Measurements from ENCODE around the gene ARHGAP18. TPM values are rescaled to one million over a fixed set of nuclear protein-coding genes. Genes with fewer than 3 reads are reported as not detected.

Gene ARHGAP18
- total RNA-seq, 1 donor: 47.1 TPM

- TF ChIP-seq CTCF (IDR thresholded peaks at IDR 0.05; ENCODE audit: insufficient read depth, low read depth, low read length): no peak
- no peak overlapping the region for H3K4me3 ChIP-seq (ENCODE audit: low read depth, low read length)
- DNase-seq (ENCODE audit: low read depth): no peak
These were observed 30.0 kb upstream of the ARHGAP18 start for GRCh38 chr6:129740013-129740412.

- TF ChIP-seq CTCF (IDR thresholded peaks at IDR 0.05; ENCODE audit: insufficient read depth, low read depth, low read length): no peak
- H3K4me3 ChIP-seq (ENCODE audit: low read depth, low read length): no peak overlapping the region
- DNase-seq (ENCODE audit: low read depth): no peak
These were observed 26.1 kb upstream of the ARHGAP18 start for GRCh38 chr6:129736105-129736504.

GRCh38 chr6:129733290-129733689 is 23.3 kb upstream of the ARHGAP18 start:
- no peak for DNase-seq (ENCODE audit: low read depth)
- no peak overlapping the region for H3K4me3 ChIP-seq (ENCODE audit: low read depth, low read length)
- no peak for TF ChIP-seq CTCF (IDR thresholded peaks at IDR 0.05; ENCODE audit: insufficient read depth, low read depth, low read length)

- TF ChIP-seq CTCF (IDR thresholded peaks at IDR 0.05; ENCODE audit: insufficient read depth, low read depth, low read length): no peak
- no peak for DNase-seq (ENCODE audit: low read depth)
These were observed 22.6 kb upstream of the ARHGAP18 start for GRCh38 chr6:129732542-129732941.

GRCh38 chr6:129732034-129732433 is 22.1 kb upstream of the ARHGAP18 start:
- DNase-seq (ENCODE audit: low read depth): no peak
- no peak overlapping the region for H3K4me3 ChIP-seq (ENCODE audit: low read depth, low read length)
- no peak for TF ChIP-seq CTCF (IDR thresholded peaks at IDR 0.05; ENCODE audit: insufficient read depth, low read depth, low read length)

More at GRCh38 chr6:129732542-129732941, 22.6 kb upstream of the ARHGAP18 start:
- no peak overlapping the region for H3K4me3 ChIP-seq (ENCODE audit: low read depth, low read length)

GRCh38 chr6:129731428-129731827 is 21.5 kb upstream of the ARHGAP18 start:
- no peak for DNase-seq (ENCODE audit: low read depth)
- no peak for TF ChIP-seq CTCF (IDR thresholded peaks at IDR 0.05; ENCODE audit: insufficient read depth, low read depth, low read length)
- no peak overlapping the region for H3K4me3 ChIP-seq (ENCODE audit: low read depth, low read length)

GRCh38 chr6:129730477-129731165 is 20.6 kb upstream of the ARHGAP18 start:
- no peak overlapping the region for H3K4me3 ChIP-seq (ENCODE audit: low read depth, low read length)
- DNase-seq (ENCODE audit: low read depth): peak; percentile 54
- peak; percentile 51 for TF ChIP-seq CTCF (IDR thresholded peaks at IDR 0.05; ENCODE audit: insufficient read depth, low read depth, low read length)

All from fibroblast of villous mesenchyme (primary cell).